Kidney tubule cell (primary cell): ENCODE results near the gene PLK3.
"Not testable (repeated sequence)": the region's sequence is repeated elsewhere in the genome, so short reads cannot be mapped to it uniquely, and the experiment has no call there.

Experiments used
- DNase-seq: peaks from one replicate; pipeline ENCODE4 v3.0.0-alpha.2; 2018; ENCODE audit warnings: low spot score

PLK3 gene

DNA sequence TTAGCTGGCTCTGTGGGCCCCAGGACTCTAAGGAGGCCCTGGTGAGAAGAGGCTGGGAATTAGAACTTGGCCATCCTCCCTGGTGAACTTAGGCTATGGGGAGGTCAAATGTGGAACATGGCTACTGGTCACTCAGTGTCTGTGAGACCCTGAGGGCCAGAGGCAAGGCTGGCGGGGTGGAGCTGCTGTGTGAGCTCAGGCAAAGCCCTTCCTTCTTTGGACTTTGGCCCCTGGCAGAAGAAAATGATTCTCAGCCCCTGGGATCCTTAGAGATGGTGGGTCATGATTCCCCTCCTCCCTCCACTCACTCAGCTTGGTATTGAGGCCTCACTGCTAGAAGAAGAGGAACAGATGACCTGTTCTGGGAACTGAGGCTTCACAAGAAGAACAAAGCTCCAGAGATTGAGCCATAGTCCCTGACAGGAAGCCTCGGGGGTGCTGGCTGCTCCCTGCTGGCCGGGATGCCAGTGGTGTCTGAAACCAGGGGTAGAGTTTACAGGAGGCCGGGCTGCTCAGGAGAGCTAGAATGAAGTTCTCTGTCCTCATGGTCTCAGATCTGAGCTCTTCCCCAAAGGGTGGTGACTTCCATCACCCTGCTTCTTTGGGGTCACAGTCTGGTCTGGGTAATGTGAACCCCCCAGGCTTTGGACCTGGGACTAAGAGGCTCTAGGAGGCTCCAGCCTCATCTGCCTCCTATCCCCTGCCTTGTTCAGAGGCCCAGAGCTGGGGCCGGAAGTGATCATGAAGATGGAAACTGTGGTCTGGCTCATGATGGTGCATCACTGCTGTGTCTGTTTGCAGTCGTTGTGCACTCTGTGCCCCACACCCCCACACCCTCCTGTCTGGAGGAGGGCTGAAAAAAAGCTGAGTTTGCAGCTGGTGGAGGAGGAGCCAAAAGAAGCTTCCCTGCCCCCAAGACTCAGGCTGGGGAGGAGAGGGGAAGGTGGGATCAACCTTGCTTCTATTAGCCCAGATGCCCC, 9.1 kb downstream of the PLK3 start:
- DNase-seq = peak; percentile 59

DNA sequence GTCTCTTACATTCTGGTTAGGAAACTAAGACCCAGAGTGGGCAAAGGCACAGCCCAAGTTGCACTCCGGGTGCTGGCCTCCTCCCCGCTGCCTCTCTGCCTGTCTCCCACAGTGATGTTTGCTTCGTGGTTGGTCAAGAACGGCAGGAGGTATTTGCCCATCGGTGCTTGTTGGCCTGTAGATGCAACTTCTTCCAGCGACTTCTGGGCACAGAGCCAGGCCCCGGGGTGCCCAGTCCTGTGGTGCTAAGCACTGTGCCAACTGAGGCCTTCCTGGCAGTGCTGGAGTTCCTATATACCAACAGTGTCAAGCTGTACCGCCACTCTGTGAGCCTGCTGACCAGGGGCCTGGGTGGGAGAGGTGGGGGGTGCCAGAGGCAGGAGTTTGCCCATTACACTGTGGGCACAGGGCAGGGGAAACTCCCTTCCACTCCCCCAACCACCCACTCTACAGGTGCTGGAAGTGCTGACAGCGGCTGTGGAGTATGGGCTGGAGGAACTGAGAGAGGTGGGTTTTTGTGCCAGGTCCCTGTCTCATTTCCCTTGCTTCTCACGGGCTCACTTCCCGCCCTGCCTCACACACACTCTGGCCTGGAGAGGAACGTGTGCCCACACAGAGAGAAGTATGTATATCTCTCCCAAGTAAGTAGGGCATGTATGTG, 10.1 kb downstream of the PLK3 start:
- DNase-seq = peak; percentile 83

DNA sequence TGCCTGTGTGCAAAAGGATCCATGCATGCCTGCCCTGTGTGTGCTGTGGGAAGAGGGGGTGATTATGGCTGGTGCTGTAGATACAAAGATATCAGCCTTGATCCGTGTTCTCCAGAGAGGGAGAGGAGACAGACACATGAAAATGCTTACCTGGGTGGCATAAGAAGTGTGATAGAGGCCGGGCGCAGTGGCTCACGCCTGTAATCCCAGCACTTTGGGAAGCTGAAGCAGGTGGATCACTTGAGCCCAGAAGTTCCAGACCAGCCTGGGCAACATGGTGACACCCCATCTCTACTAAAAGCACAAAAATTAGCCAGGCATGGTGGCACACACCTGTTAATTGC, 10.6 kb downstream of the PLK3 start:
- not testable (repeated sequence) for DNase-seq

DNA sequence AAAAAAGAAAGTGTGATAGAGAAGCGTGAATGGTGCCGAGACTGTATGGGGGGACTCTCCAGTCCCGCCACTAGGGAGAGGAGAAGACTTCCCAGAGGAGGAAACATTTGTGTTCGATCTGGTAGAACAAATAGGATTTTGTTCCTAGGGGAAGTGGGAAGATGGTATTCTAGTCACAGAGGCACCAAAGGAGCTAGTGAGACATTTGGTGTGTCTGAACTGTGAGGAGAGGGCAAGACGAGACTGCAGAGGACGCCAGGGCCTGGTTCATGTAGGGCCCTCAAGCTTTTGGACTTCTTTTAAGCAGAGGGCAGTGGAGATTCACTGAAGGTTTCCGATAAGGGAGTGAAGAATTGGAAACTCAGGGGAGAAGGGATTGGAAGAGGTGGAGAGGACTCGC, 11.1 kb downstream of the PLK3 start:
- DNase-seq = no peak

DNA sequence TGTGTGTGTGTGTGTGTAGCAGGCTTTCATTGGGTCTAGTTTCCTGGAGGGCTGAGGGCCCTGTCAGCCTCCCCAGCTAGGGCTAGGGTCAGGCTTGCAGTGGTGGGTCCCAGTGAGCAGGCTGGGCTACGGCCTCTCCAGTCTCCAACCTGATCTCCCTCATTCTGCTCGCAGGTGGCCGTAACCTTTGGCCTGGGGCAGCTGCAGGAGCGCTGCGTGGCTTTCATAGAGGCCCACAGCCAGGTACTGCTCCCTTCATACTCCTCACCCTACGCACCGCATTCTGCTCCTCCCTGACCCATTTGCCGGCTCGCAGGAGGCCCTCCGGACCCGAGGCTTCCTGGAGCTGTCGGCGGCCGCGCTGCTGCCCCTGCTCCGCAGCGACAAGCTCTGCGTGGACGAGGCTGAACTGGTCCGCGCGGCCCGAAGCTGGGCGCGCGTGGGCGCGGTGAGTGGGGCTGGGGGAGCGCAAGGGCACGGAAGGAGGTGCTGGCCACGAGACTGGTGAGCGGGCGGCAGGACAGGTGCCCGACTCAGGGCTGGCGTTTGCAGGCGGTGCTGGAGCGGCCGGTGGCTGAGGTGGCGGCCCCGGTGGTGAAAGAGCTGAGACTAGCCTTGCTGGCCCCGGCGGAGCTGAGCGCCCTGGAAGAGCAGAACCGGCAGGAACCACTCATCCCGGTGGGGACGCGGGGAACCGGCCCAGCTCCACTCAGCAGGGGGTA, 12.8 kb downstream of the PLK3 start:
- peak; percentile 37 for DNase-seq

DNA sequence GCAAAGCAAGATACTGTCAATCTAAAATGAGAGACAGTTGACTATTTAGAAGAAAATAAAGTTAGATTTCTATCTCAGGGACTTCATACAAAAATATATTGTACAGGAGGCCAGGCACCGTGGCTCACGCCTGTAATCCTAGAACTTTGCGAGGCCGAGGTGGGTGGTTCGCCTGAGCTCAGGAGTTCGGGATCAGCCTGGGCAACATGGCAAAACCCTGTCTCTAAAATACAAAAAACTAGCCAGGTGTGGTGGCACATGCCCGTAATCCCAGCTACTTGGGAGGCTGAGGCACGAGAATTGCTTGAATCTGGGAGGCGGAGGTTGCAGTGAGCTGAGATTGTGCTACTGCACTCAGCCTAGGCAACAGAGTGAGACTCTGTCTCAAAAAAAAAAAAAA, 15.7 kb downstream of the PLK3 start:
- not testable (repeated sequence) for DNase-seq

DNA sequence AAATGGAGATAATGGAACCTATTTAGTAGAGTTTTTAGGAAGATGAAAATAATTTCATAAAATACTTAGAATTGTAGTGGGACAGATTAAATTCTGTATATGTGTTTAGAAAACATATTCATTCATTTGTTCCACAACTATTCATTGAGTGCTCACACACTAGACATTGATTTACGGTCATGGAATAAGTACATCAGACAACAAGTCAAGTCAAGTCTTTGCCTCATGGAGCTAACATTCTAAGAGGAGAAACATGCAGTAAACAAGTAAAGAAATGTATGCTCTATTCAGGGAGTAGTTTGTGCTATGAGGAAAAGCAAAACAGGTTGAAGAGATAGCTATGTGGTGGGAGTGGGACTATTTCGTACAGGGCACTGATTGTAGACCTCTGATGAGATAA, 17.1 kb downstream of the PLK3 start:
- no peak for DNase-seq

DNA sequence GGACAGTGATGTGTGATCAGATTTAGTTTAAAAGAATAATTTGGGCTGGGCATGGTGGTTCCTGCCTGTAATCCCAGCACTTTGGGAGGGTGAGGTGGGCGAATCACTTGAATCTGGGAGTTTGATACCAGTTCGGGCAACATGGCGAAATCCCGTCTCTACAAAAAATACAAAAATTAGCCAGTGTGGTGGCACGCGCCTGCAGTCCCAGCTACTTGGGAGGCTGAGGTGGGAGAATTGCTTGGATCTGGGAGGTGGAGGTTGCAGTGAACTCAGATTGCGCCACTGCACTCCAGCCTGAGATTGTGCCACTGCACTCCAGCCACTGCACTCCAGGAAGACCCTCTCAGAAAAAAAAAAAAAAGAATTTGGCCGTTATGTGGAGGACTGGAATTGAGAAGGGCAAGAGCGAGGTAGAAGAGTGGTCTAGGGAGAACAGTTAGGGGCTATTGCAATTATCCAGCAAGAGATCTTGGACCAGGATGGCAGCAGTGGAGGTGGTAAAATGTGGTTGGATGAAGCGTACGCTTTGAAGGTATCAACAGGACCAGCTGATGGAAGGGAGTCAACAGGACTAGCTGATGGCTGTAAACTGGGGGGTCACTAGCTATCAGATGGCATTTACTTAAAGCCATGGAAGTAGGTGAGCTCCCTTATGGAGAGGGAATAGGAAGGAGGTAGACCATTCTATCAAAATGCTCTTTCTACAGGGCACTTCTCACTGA, 17.8 kb downstream of the PLK3 start:
- DNase-seq = no peak

DNA sequence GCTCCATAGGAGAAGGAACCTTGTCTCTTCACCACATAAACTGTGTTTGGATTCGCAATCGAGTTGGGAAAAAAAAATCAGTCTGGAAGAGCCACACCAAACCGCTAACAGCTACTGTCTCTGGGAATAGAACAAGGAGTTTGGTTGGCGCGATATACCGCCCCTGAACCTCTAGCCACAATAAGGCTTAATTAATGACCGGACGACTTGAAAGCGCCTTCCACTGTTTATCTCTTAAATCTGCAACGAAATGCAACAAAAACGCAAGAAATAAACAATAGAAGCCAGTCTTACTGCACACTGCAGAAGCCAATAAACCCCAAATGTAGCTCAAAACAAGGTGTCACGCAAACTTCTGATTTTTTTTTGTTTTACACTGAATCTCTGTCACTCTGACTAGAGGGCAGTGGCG, 19.0 kb downstream of the PLK3 start:
- DNase-seq = no peak

DNA sequence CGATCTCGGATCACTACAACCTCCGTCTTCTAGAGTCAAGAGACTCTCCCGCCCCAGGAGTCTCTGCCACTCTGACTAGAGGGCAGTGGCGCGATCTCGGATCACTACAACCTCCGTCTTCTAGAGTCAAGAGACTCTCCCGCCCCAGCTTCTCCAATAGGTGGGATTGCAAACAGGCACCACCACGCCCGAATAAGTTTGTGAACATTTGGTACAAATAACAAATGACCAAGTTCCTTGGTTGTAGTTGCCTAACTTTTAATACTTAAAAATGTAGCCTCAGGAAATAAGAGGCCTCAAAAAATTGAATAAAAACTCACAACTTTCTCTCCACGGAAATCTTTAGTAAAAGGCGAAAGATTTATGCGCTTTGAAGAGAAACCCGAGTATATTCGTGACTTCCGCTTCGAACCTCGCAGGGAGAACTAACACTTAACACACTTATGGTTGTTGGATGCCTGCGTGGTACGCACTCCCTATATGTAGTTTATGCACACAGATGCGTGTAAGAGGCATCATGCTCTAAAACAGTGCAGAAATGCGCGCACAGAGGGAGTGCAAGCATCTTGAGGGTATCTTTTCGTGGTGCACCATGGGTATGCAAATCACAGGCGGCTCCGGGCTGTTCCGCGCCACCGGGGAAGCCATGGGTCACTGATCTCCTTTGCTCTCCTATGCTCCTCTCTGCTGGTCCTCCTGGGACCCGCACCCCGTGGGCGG, 19.6 kb downstream of the PLK3 start:
- peak; percentile 99 for DNase-seq

DNA sequence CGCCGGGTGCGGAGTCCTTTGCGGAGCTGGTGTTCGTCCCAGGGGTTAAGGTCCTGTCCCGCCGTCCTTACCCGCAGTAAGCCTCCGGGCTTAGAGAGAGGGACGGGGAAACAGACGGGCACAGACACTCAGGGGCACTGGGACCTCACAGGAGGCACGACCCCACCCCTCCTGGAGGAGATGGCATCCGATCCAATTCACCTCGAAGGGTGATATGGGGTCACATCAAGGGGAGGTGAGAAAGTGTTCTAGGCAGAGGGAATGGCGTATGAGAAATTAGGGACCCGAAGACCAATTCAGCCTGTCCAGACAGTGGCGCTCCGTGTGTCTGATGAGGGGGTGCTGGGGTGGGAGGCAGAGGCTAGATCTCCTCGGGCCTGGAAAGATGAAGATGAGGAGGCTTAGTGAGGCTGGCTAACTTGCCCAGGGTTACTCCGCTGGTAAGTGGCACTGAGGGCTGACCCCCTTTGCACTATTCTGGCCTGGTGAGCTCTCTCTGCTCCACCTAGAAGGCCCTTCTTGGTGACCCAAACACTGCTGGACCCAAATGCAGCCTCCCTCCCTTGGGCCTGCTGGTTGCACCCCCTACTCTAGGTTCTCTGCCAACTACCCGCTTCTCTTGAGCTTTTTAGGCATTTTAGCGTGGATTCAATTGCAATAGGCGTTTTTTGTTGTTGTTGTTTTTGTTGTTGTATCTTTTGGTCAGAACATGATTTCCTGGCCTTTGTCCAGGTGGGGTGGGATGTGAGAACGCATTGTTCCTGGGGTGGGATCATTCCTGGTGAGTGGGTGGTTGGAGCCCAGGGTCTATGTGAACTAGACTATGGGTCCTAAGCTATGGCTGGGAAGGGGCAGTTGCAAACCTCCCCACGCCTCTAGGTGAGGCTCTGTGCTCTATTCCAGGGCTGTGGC, 20.4 kb downstream of the PLK3 start:
- no peak for DNase-seq

DNA sequence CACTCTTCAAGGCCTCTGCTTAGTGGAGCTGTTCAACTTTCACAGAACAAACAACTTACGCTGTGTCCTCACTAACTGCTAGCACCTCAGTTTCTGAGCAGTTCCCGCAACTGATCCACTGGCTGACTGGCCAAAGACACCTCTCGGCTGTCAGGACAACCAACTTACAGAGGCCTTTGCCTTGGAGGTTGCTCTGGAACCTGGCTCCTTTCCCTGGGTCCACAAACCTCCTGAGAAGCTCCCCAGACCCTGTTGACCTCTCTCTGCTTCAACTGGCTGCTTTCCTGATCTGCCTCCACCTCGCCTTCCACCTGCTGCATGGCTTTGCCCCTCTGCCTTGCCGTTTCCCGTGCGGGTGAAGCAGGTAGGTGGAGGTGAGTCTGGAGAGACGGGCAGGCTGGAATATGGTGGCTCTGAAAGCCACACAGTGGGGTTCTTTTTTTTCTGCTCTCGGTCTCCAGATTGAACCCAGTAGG, 21.1 kb downstream of the PLK3 start:
- DNase-seq = no peak

DNA sequence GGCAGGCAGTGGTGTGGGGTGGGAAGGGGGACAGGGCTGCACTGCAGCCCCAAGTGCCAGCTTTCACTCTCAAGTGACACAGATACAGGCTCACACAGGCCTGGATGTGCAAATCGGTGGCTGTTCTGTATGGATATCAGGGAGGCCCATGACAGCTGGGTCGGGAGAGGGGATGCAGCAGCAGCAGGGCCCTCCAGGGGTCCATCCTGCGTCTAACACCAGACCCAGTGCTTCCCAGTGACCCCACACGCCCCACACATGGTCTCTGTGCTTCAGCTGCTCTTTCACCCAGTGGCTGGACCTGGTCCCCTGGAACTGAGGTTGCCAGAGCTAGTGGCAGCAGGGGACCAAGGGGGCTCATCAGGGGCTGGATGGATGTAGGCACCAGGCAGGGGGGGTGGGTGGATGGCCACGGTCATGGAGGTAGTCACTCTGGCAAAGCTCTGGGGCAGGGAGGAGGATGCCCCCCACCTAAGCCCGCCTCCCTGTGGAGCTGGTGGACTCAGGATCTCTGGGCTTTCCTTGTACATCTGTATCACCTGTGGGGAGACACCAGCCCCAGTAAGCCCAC, 22.0 kb downstream of the PLK3 start:
- no peak for DNase-seq

DNA sequence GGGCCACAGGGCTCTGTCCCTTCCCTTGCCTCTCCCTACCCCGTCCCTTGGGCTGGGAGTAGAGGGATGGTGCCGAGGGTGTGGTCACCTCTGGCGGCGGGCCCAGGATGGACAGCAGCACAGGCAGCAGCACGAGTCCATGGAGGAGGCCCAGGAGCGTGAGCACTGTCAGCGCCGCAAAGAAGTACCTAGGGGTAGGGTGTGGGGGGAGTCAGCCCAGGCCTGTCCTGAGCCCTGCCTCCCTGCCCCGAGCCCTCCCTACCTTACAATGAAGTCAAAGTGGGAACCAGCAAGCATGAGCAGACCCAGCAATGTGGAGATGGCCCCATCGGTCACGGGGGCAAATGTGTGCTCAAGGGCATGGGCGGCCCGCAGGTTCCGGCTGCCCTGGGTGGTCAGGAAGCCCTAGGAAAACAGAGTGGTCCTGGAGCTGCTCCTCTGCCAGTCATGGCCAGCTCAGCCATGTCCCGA, 22.8 kb downstream of the PLK3 start:
- DNase-seq = no peak

DNA sequence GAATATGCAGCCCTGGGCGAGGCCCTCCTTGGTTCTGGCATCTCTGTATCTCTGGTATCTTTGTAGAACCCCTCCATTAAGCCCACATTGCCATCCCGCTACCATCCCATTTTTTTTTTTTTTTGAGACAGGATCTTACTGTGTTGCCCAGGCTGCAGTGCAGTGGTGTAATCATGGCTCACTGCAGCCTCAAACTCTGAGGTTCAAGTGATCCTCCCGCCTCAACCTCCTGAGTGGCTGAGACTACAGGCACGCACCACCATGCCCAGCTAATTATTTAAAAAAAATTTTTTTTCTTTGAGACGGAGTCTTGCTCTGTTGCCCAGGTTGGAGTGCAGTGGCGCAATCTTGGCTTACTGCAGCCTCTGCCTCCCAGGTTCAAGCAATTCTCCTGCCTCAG, 24.2 kb downstream of the PLK3 start:
- DNase-seq = not testable (repeated sequence)

DNA sequence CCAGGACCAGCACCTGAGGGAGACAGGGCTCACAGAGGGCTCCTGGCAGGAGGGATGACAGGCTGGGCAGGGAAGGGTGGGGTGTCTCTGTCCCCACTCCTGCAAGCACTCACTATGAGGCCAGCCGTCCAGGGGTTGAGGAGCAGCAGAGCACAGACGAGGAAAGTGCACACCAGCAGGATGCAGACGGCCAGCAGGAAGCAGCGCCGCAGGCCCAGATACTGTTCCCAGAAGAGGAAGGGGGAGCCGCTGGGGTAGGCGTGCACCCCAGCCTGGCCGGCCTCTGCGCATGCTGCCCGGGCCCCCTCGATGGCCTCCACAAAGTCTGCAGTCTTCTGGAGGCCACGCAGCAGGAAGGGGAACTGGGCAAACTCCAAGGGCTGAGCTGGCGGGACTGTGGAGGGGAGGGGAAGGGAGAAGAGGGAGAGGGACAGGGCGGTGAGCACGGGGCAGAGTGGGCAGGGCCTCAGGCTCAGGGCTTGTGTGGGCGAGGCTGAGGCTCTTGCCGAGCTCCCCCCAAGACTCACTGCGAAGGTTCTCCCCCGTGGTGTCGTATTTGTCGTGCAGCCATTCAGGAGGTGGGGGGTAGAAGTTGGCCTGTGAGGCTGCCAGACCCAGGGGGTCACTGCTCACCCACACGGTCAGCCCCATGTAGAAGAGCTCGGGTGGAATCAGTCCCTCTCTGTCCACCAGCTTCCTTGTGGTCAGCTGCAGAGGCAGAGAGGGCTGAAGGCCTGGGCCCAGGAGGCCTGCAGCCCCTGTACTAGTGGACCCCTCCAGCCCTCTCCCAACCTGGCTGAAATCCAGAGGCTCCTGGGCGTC, 26.4 kb downstream of the PLK3 start:
- no peak for DNase-seq

DNA sequence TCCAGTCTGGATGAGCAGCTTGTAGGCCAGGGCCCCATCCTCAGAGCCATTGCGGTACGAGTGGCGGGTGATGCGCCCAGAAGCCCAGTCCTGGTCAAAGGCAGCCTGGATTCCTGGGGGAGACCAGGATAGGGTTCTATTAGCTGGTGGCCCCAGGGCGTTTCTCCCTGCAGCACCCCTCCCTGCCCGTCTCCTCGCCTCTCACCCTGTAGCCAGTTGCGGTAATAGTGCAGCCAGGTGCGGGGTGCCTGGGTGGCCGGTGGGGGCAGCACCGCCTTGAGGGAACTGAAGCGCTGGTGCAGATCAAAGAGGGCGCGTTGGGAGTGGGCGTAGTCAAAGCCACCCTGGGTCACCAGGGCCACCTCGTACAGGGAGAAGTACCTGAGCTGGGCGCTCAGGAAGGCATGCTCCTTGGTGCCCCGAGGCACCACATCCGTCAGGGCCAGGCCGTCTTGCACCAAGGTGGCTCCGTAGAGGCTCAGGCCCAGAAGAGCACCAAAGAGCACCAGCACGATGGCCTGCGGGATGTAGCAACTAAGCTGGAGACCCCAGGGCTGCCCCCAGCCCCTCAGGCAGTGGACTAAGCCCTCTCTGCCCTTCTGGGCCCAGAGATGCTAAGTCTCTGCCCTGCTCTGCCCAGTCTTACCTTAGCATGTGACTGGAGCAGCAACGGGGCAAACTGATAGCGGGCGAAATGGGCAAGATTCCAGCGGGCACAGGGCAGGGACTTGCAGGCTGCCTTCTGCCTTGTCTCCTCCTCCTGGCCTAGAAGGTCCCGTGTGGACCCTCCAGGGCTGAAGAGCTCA, 27.2 kb downstream of the PLK3 start:
- no peak for DNase-seq
